HEK293 (cell line): ENCODE results near the gene EFEMP1.

Source experiments
- CTCF ChIA-PET: fragments of 350-600 bp; formaldehyde crosslinking; extraction: SDS; loops from one replicate; lab custom pipeline; 2021; ENCODE audit warnings: antibody characterized with exemption; lab: Yijun Ruan, JAX
- POLR2A ChIA-PET: fragments of 300-600 bp; formaldehyde crosslinking; extraction: SDS; loops from one replicate; lab custom pipeline; 2020; ENCODE audit warnings: antibody characterized with exemption, inconsistent platforms; lab: Yijun Ruan, JAX
- H3K27ac ChIP-seq: fragments of 200-500 bp; sonication (Bioruptor generic); 2 replicates; pipeline ENCODE4 v1.5.1; 2014; ENCODE audit warnings: low read depth, low read length, control low read depth, inconsistent platforms; ENCODE audit errors: extremely low read depth
- H3K36me3 ChIP-seq, 2 experiments: fragments of 200-500 bp in 1 of 2; sonication (Bioruptor generic) in 1 of 2; 1 replicate in 1 of 2; 2 replicates in 1 of 2; pipeline ENCODE4 v1.5.1; 2014 to 2017; ENCODE audit warnings: inconsistent platforms in 2 of 2, low read length in 2 of 2; ENCODE audit not compliant: control insufficient read depth in 2 of 2, insufficient read depth in 1 of 2
- H3K4me1 ChIP-seq: fragments of 200-500 bp; sonication (Bioruptor generic); 2 replicates; pipeline ENCODE4 v1.5.1; 2014; ENCODE audit warnings: mild to moderate bottlenecking, low read length, inconsistent platforms; ENCODE audit not compliant: control insufficient read depth, insufficient read depth
- H3K4me3 ChIP-seq: 2 replicates; pipeline ENCODE4 v1.5.1; 2011; ENCODE audit warnings: low read depth, mild to moderate bottlenecking, control low read depth, low read length, moderate library complexity
- H3K9me3 ChIP-seq: fragments of 200-500 bp; sonication (Bioruptor generic); 2 replicates; pipeline ENCODE4 v1.5.1; 2014; ENCODE audit warnings: low read depth, low read length, inconsistent platforms; ENCODE audit not compliant: control insufficient read depth, insufficient read depth
- GFI1B ChIP-seq: fragments of 450-650 bp; formaldehyde crosslinking; IDR thresholded peaks from 2 replicates; pipeline ENCODE4 v1.5.1; 2016; ENCODE audit warnings: missing biosample characterization, missing genetic modification characterization
- GLIS2 ChIP-seq: fragments of 450-650 bp; formaldehyde crosslinking; IDR thresholded peaks from 2 replicates; pipeline ENCODE4 v1.5.1; 2016; ENCODE audit warnings: missing biosample characterization, missing genetic modification characterization
- INSM2 ChIP-seq: fragments of 450-650 bp; formaldehyde crosslinking; IDR thresholded peaks from 2 replicates; pipeline ENCODE4 v1.5.1; 2016; ENCODE audit warnings: missing biosample characterization, missing genetic modification characterization
- PATZ1 ChIP-seq: fragments of 450-650 bp; formaldehyde crosslinking; IDR thresholded peaks from 2 replicates; pipeline ENCODE4 v1.5.1; 2016; ENCODE audit warnings: missing biosample characterization, missing genetic modification characterization
- ZBTB21 ChIP-seq: fragments of 450-650 bp; formaldehyde crosslinking; IDR thresholded peaks from 2 replicates; pipeline ENCODE4 v1.5.1; 2017; ENCODE audit warnings: missing biosample characterization, missing genetic modification characterization
- ZFP37 ChIP-seq: fragments of 450-650 bp; formaldehyde crosslinking; IDR thresholded peaks from 2 replicates; pipeline ENCODE4 v1.5.1; 2016; ENCODE audit warnings: missing biosample characterization, missing genetic modification characterization
- ZNF157 ChIP-seq: fragments of 450-650 bp; formaldehyde crosslinking; IDR thresholded peaks from 2 replicates; pipeline ENCODE4 v1.5.1; 2016; ENCODE audit warnings: missing biosample characterization, missing genetic modification characterization
- ZNF274 ChIP-seq, 2 experiments: fragments of 200-500 bp in 1 of 2; fragments of 450-650 bp in 1 of 2; sonication (Bioruptor generic) in 1 of 2; formaldehyde crosslinking in 1 of 2; IDR thresholded peaks; 2 replicates each; pipeline versions ENCODE4 v1.5.1 to v1.6.1; 2014 to 2016; ENCODE audit warnings: borderline replicate concordance in 1 of 2, inconsistent platforms in 1 of 2, low read length in 1 of 2, missing biosample characterization in 1 of 2, missing genetic modification characterization in 1 of 2
- ZNF280C ChIP-seq: fragments of 450-650 bp; formaldehyde crosslinking; IDR thresholded peaks from 2 replicates; pipeline ENCODE4 v1.5.1; 2016; ENCODE audit warnings: missing biosample characterization, missing genetic modification characterization
- ZNF311 ChIP-seq: fragments of 450-650 bp; formaldehyde crosslinking; IDR thresholded peaks from 2 replicates; pipeline ENCODE4 v1.5.1; 2017; ENCODE audit warnings: missing biosample characterization, missing genetic modification characterization, borderline replicate concordance
- ZNF514 ChIP-seq: fragments of 450-650 bp; formaldehyde crosslinking; IDR thresholded peaks from 2 replicates; pipeline ENCODE4 v1.5.1; 2016; ENCODE audit warnings: missing biosample characterization, missing genetic modification characterization
- ZNF580 ChIP-seq: fragments of 450-650 bp; formaldehyde crosslinking; IDR thresholded peaks from 2 replicates; pipeline ENCODE4 v1.5.1; 2016; ENCODE audit warnings: missing biosample characterization, missing genetic modification characterization
- ZNF626 ChIP-seq: fragments of 450-650 bp; sonication (Bioruptor Pico); formaldehyde crosslinking; IDR thresholded peaks from 2 replicates; pipeline ENCODE4 v1.5.1; 2018; ENCODE audit warnings: missing biosample characterization, missing genetic modification characterization, inconsistent platforms
- ZNF747 ChIP-seq: fragments of 450-650 bp; formaldehyde crosslinking; IDR thresholded peaks from 2 replicates; pipeline ENCODE4 v1.5.1; 2016; ENCODE audit warnings: missing biosample characterization, missing genetic modification characterization
- ZNF768 ChIP-seq: fragments of 450-650 bp; formaldehyde crosslinking; IDR thresholded peaks from 2 replicates; pipeline ENCODE4 v1.5.1; 2018; ENCODE audit warnings: missing biosample characterization, mild to moderate bottlenecking, missing genetic modification characterization
- ZNF777 ChIP-seq: fragments of 450-650 bp; formaldehyde crosslinking; IDR thresholded peaks from 2 replicates; pipeline ENCODE4 v1.5.1; 2017; ENCODE audit warnings: missing biosample characterization, missing genetic modification characterization, borderline replicate concordance
- ZSCAN4 ChIP-seq: fragments of 450-650 bp; formaldehyde crosslinking; IDR thresholded peaks from 2 replicates; pipeline ENCODE4 v1.5.1; 2017; ENCODE audit warnings: missing biosample characterization, missing genetic modification characterization

EFEMP1 gene

GRCh38 chr2:55902429-55902828, 21.2 kb downstream of the EFEMP1 start:
- TF ChIP-seq ZBTB21 (tag by site-specific recombination) (no peak), ZNF626 (tag by site-specific recombination) (no peak), ZNF768 (no peak), ZNF514 (tag by site-specific recombination) (no peak), INSM2 (tag by site-specific recombination) (no peak), ZNF280C (no peak), PATZ1 (tag by site-specific recombination) (no peak), ZNF777 (no peak), ZFP37 (no peak), ZNF580 (tag by site-specific recombination) (no peak), GLIS2 (no peak), ZNF157 (tag by site-specific recombination) (no peak), ZSCAN4 (no peak), ZNF274 (IDR thresholded peaks at IDR 0.05; ENCODE audit: low read length) (no peak), ZNF274 (tag by site-specific recombination; IDR thresholded peaks at IDR 0.05; ENCODE audit: borderline replicate concordance) (no peak), ZNF311 (tag by site-specific recombination) (no peak), ZNF747 (no peak)
- TF ChIP-seq, all 188 proteins: peak for 0
- CTCF ChIA-PET, result interaction anchor here (1.1 to 2.0 kb wide), 2 partner anchors 10 to 60 kb away, joined by 3 to 7 read pairs; no protein-coding TSS in a partner anchor
- no peak overlapping the region for H3K4me3 ChIP-seq
- no peaks in the 10 kb centered on the region for H3K9me3 ChIP-seq
- peaks cover 4% of the 10 kb centered on the region; the same call in 1 of the 2 replicates for H3K4me1 ChIP-seq
- H3K36me3 ChIP-seq, result no peaks in the 10 kb centered on the region
- POLR2A ChIA-PET, result no interaction called here
- H3K27ac ChIP-seq, result no peak overlapping the region

GRCh38 chr2:55901941-55902340, 21.6 kb downstream of the EFEMP1 start:
- POLR2A ChIA-PET, result interaction anchor here (1.0 kb wide), 1 partner anchor 22 kb away, joined by 3 read pairs; the partner anchor contains the start of gene EFEMP1
- no peak for TF ChIP-seq GFI1B
- no peak for TF ChIP-seq ZNF747
- Histone ChIP-seq H3K36me3 (no peaks in the 10 kb centered on the region), H3K9me3 (no peaks in the 10 kb centered on the region), H3K4me3 (no peak overlapping the region), H3K27ac (no peak overlapping the region), H3K4me1 (peaks cover 4% of the 10 kb centered on the region; the same call in 1 of the 2 replicates)
- CTCF ChIA-PET, result interaction anchor here (2.0 kb wide), 1 partner anchor 60 kb away, joined by 7 read pairs; no protein-coding TSS in a partner anchor
